Keratinocyte (primary cell): ENCODE measurements around the gene CERS1. TPM values are rescaled to one million over a fixed set of nuclear protein-coding genes. Genes with fewer than 3 reads are reported as not detected.

Source experiments
- DNase-seq: peaks from one replicate; pipeline ENCODE4 v3.0.0-alpha.2; 2011; ENCODE audit warnings: low read depth, missing footprints, low spot score
- FAIRE-seq: peaks from 2 replicates; lab custom pipeline; 2011; peaks lifted over from hg19 to GRCh38; lab: Jason Lieb, UNC
- H2AFZ ChIP-seq: 2 replicates; pipeline ENCODE4 v1.6.0; 2012; ENCODE audit warnings: low read length, control low read depth, inconsistent platforms; ENCODE audit not compliant: control insufficient read depth
- H3K27ac ChIP-seq: 2 replicates; pipeline ENCODE4 v1.5.1; 2011; ENCODE audit warnings: low read length; ENCODE audit not compliant: control insufficient read depth, insufficient read depth
- H3K27me3 ChIP-seq: 3 replicates; pipeline ENCODE4 v1.6.0; 2011; ENCODE audit warnings: low read length; ENCODE audit not compliant: control insufficient read depth, insufficient read depth; ENCODE audit errors: extremely low read depth
- H3K36me3 ChIP-seq, 2 experiments: 2 replicates in 1 of 2; 3 replicates in 1 of 2; pipeline ENCODE4 v1.5.1; 2011; ENCODE audit warnings: low read length in 2 of 2, mild to moderate bottlenecking in 1 of 2; ENCODE audit not compliant: control insufficient read depth in 2 of 2, insufficient read depth in 2 of 2; ENCODE audit errors: extremely low read depth in 1 of 2
- H3K4me1 ChIP-seq: 3 replicates; pipeline ENCODE4 v1.5.1; 2011; ENCODE audit warnings: low read length; ENCODE audit not compliant: control insufficient read depth, insufficient read depth; ENCODE audit errors: extremely low read depth
- H3K4me2 ChIP-seq: 3 replicates; pipeline ENCODE4 v1.6.0; 2011; ENCODE audit warnings: low read depth, low read length; ENCODE audit not compliant: control insufficient read depth, insufficient read depth; ENCODE audit errors: extremely low read depth
- H3K4me3 ChIP-seq, 3 experiments: fragments of 200-600 bp in 1 of 3; sonication (generic) in 1 of 3; 2 replicates in 2 of 3; 3 replicates in 1 of 3; pipeline ENCODE4 v1.5.1; 2011 to 2016; ENCODE audit warnings: low read length in 3 of 3, mild to moderate bottlenecking in 3 of 3, control low read depth in 2 of 3, inconsistent platforms in 1 of 3, low read depth in 1 of 3, mixed read lengths in 1 of 3, mixed run types in 1 of 3, moderate library complexity in 1 of 3; ENCODE audit not compliant: control insufficient read depth in 2 of 3, insufficient read depth in 2 of 3; ENCODE audit errors: extremely low read depth in 1 of 3
- H3K79me2 ChIP-seq: 2 replicates; pipeline ENCODE4 v1.6.0; 2012; ENCODE audit warnings: low read length; ENCODE audit not compliant: control insufficient read depth, insufficient read depth
- H3K9ac ChIP-seq: 3 replicates; pipeline ENCODE4 v1.6.0; 2011; ENCODE audit warnings: low read length; ENCODE audit not compliant: control insufficient read depth, insufficient read depth; ENCODE audit errors: extremely low read depth
- H3K9me1 ChIP-seq: 3 replicates; pipeline ENCODE4 v1.6.0; 2011; ENCODE audit warnings: low read length; ENCODE audit not compliant: control insufficient read depth, insufficient read depth; ENCODE audit errors: extremely low read depth
- H3K9me3 ChIP-seq: 2 replicates; pipeline ENCODE4 v1.5.1; 2012; ENCODE audit warnings: low read depth, low read length; ENCODE audit not compliant: control insufficient read depth
- H4K20me1 ChIP-seq: 3 replicates; pipeline ENCODE4 v1.6.0; 2011; ENCODE audit warnings: low read length; ENCODE audit not compliant: control insufficient read depth, insufficient read depth; ENCODE audit errors: extremely low read depth
- CTCF ChIP-seq, 3 experiments: IDR thresholded peaks in 1 of 3; conservative IDR thresholded peaks in 1 of 3; optimal IDR thresholded peaks in 1 of 3; 2 replicates in 2 of 3; 3 replicates in 1 of 3; pipeline versions ENCODE3 to v1.5.1; 2011; ENCODE audit warnings: low read length in 3 of 3, mild to moderate bottlenecking in 3 of 3, moderate library complexity in 2 of 3, control low read depth in 1 of 3, inconsistent platforms in 1 of 3; ENCODE audit not compliant: insufficient read depth in 2 of 3; ENCODE audit errors: extremely low read depth in 1 of 3
- EZH2 ChIP-seq: IDR thresholded peaks from one replicate; pipeline ENCODE4 v1.6.1; 2012; ENCODE audit warnings: inconsistent platforms, mild to moderate bottlenecking, low read length, moderate library complexity
- dilution Hi-C: fragments of 300-500 bp; cut with MboI; formaldehyde crosslinking; loops from one replicate; pipeline ENCODE4 v1.7.0; 2020; ENCODE audit warnings: low sequenced_read_pairs; ENCODE audit not compliant: extremely low pct_ligation_motif_present
- polyA plus RNA-seq, 5 experiments: library from polyadenylated mRNA; depleted of rRNA in 3 of 5; stranded (reverse) in 3 of 5; stranded (forward) in 1 of 5; unstranded in 1 of 5; fragments of >200 nt; gene quantifications; 1 replicate in 1 of 5; 2 replicates in 3 of 5; 3 replicates in 1 of 5; pipeline versions ENCODE4 v1.2.1 to v1.2.3, GENCODE V29; 2011 to 2012; ENCODE audit warnings: missing spikeins in 2 of 5, low read depth in 1 of 5, low replicate concordance in 1 of 5

Gene CERS1
- polyA plus RNA-seq, 1 donor (not counting 4 experiments of a cell fraction or from before 2014, with no cell fraction given) = 0.09 TPM

DNA sequence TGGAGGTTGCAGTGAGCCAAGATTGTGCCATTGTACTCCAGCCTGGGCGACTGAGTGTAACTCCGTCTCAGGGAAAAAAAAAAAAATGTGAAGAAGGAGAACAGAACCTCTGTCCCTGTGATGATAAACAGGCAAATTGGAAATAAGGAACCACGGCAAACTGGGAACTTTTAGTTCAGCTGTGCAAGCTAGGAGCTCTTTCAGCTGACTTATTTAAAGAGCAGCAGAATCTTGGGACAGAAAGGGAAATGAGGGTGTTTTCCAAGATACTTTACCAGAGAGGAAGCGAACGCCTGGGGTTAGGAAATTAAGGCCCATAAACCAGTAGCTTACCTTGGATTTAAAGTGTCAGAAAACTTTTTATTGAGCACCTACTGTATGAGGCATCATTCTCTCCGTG, 67.2 kb downstream of the CERS1 start:
- Histone ChIP-seq H2AFZ (no peak overlapping the region), H4K20me1 (peaks cover 13% of the 10 kb centered on the region), H3K36me3 (peaks cover 0 to 2% of the 10 kb centered on the region in 2 experiments), H3K4me3 (no peak overlapping the region), H3K9me1 (no peaks in the 10 kb centered on the region), H3K9ac (no peak overlapping the region), H3K27me3 (no peaks in the 10 kb centered on the region), H3K4me1 (peaks cover 3% of the 10 kb centered on the region), H3K9me3 (peaks cover 2% of the 10 kb centered on the region), H3K27ac (no peak overlapping the region), H3K79me2 (peaks cover 20% of the 10 kb centered on the region), H3K4me2 (no peak overlapping the region)
- no peak for FAIRE-seq
- dilution Hi-C loops = no loop called here
- no peak for DNase-seq
- TF ChIP-seq CTCF (optimal IDR thresholded peaks at IDR 0.05 in 1 of 3, IDR thresholded peaks at IDR 0.05 in 1 of 3, conservative IDR thresholded peaks at IDR 0.05 in 1 of 3; ENCODE audit: extremely low read depth in 1 of 3, insufficient read depth in 2 of 3, low read length in 3 of 3) (no peak), EZH2 (no peak)

Other genes with a start within 250 kb of the CERS1 start
- gene CRTC1, start 212.5 kb downstream of the CERS1 start, polyA plus RNA-seq = 0.54 to 2.4 TPM (median 1.0 TPM) in 3 replicates
- gene COMP, start 104.9 kb downstream of the CERS1 start, polyA plus RNA-seq = 0.02 to 0.21 TPM in 2 of 3 replicates, not detected in the other
- gene UPF1, start 64.2 kb downstream of the CERS1 start, polyA plus RNA-seq = 22.5 to 48.5 TPM (median 33.7 TPM) in 3 replicates
- 109 to 198 TPM (median 137 TPM) in 3 replicates for gene COPE, start 23.2 kb upstream of the CERS1 start, polyA plus RNA-seq
- 33.1 to 59.4 TPM (median 39.2 TPM) in 3 replicates for gene DDX49, start 23.6 kb upstream of the CERS1 start, polyA plus RNA-seq
- 97.2 to 188 TPM (median 119 TPM) in 3 replicates for gene HOMER3, start 45.1 kb upstream of the CERS1 start, polyA plus RNA-seq
- 39.6 to 57.9 TPM (median 51.2 TPM) in 3 replicates for gene SUGP2, start 137.4 kb upstream of the CERS1 start, polyA plus RNA-seq
- gene ARMC6, start 137.4 kb upstream of the CERS1 start, polyA plus RNA-seq = 23.8 to 32.7 TPM (median 30.7 TPM) in 3 replicates
- gene SLC25A42, start 167.8 kb upstream of the CERS1 start, polyA plus RNA-seq = 1.2 to 2.2 TPM (median 1.9 TPM) in 3 replicates
- gene TMEM161A, start 242.3 kb upstream of the CERS1 start, polyA plus RNA-seq = 18.0 to 35.1 TPM (median 25.0 TPM) in 3 replicates